ENCODE results near the gene AGO3.
A peak's percentile ranks its signal among the peaks of the same experiment; 100 is the strongest.
"Not testable (repeated sequence)": the region's sequence is repeated elsewhere in the genome, so short reads cannot be mapped to it uniquely, and the experiment has no call there.

The AGO3 gene

GRCh38 chr1:35927472-35927871 lies 3.4 kb upstream of the AGO3 start:
- no peak for DNase-seq

DNA sequence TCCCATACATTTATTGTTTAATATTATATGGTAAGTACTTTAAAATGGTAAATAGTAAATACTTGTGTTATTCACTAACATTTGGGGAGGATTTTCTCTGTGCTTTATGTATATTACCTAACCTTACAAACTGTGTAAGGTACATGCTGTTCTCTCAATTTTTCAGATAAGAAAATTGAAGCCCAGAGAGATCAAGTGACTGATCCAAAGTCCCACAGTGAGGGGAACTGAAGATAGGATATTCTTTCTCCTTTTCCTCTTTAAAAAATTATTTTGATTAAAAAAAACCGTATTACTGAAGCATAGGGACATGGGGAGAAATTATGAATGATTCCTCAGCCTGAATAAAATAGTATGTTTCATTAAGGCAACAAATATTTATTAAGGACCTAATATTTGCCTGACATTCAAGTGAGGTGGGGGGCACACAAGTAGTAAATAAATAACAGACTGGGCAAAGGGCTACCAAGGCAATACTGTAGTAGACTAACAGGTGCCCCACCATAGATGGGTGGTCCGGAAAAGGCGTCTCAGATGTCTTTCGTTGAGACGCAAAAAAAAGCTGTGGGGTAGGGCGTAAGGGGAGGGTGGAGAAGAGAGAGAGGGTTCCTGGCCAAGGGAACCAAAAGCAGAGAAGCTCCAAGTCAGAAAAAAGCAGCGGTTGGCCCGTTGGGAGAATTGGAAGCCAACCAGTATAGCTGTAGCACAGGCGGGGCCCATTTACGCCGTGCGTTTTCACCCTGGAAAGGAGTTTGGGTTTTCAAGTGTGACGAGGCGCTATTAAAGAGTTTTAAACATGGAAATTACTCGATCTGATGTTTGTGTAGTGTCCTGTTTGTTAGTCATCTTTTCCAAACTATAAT lies 944 bp upstream of the AGO3 start:
- DNase-seq, result peak; percentile 48

- no peak for DNase-seq
These were observed 697 bp downstream of the AGO3 start for GRCh38 chr1:35931446-35932157.

DNA sequence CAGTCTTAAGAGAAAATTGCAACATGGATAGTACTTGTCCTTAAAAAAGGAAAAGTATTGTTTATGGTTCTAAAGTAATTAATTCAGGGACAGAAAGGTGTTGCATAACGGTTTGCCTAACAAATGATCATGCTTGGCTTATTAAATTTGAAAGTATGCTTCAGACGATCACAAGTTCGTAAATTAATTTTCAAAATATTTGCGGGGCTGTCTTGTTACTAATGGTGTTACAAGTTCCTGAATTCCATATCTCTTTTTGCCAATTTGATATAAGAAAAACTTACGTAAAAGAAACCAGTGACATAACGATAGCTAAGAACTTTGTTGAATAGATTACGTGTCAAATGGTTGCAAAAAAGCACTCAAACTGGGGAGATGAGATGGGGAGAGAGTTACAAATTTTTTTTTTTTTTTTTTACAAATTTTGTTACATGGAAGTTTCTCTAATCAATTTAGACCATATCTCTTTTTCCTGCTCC lies 1.3 kb downstream of the AGO3 start:
- DNase-seq, result no peak

GRCh38 chr1:35932941-35933340 lies 2.0 kb downstream of the AGO3 start:
- DNase-seq, result no peak

- no peak for DNase-seq
These were observed 4.8 kb downstream of the AGO3 start for GRCh38 chr1:35935442-35936388.

- DNase-seq, result no peak
These were observed 5.9 kb downstream of the AGO3 start for GRCh38 chr1:35936838-35937237.

DNA sequence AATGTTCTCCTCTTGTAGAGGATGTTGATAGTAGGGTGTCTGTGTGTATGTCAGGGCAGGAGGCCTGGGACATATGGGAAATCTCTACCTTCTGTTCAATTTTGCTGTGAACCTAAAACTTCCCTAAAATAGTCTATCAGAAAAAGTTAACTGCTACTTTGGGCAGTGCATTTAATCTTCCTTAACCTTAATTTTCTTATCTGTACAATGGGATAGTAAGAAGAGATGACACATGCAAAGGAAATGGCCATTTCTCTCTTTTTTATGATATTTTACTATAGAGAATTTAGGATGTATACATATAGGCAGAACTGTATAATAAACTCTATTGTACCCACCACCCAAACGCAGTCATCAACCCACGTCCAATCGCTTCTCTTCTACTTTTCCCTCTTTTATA lies 8.6 kb downstream of the AGO3 start:
- DNase-seq, result no peak

- no peak for DNase-seq
These were observed 14.4 kb downstream of the AGO3 start for GRCh38 chr1:35945327-35945726.

- no peak for DNase-seq
These were observed 16.6 kb downstream of the AGO3 start for GRCh38 chr1:35947547-35947946.

DNA sequence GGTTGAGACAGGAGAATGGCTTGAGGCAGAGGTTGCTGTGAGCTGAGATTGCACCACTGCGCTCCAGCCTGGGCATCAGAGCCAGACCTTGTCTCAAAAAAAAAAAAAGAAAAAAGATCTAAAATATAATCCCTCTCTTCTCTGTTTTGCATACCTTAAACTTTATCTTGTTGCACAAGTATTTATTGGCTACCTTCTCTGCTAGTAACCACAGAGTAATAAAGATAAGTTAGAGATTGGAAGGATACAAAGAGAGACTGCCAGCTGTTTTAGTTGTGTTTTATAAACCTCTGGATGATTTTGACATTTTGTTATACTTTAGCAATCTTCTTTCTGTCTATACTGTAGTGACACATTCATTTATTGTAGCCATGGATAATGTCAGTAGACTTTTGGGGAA lies 27.7 kb downstream of the AGO3 start:
- DNase-seq, result no peak

DNA sequence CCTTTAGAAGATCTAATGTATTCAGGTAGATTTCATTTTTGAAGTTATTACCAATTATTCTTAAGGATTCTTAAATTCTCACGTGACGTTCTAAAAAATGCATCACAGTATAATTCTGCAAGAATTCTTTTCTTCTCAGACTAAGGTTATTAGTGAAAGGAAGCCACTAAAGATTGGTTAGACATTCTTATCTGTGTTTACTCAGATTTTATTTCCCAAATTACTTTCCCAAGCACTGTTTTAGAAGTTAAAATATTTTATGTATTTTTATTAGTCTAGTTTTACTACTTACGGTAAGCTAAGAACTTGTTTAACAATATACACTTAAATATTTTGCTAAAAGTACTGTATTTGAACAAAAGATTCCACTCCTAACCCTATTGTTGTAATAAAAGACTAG lies 28.4 kb downstream of the AGO3 start:
- no peak for DNase-seq

GRCh38 chr1:35962952-35963351 lies 32.0 kb downstream of the AGO3 start:
- DNase-seq, result no peak

DNA sequence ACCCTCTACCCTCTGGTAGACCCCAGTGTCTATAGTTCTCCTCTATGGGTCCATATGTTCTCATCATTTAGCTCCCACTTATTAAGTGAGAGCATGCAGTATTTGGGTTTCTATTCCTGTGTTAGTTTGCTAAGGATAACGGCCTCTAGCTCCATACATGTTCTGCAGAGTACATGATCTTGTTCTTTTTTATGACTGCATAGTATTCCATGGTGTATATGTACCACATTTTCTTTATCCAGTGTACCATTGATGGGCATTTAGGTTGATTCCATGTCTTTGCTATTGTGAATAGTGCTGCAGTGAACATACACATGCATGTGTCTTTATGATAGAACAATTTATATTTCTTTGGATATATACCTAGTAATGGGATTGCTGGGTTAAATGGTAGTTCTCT lies 33.4 kb downstream of the AGO3 start:
- DNase-seq, result not testable (repeated sequence)

DNA sequence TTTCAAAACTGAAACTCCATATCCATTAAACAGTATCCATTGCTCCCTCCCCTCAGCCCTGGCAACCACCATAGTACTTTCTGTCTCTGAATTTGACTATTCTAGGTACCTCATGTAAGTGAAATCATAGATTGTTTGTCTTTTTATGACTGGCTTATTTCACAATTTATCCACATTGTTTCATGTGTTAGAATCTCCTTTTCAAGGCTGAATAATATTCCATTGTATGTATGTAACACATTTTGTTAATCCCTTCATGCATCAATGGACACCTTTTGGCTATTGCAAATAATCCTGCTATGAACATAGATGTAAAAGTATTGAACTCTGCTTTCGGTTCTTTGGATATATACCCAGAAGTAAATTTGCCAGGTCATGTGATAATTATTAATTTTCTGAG lies 37.5 kb downstream of the AGO3 start:
- DNase-seq, result no peak

- no peak for DNase-seq
These were observed 40.7 kb downstream of the AGO3 start for GRCh38 chr1:35971601-35972000.

GRCh38 chr1:35972631-35973030 lies 41.7 kb downstream of the AGO3 start:
- DNase-seq, result not testable (repeated sequence)

- DNase-seq, result no peak
These were observed 49.2 kb downstream of the AGO3 start for GRCh38 chr1:35980090-35980489.

GRCh38 chr1:35988237-35988636 lies 57.3 kb downstream of the AGO3 start:
- no peak for DNase-seq

DNA sequence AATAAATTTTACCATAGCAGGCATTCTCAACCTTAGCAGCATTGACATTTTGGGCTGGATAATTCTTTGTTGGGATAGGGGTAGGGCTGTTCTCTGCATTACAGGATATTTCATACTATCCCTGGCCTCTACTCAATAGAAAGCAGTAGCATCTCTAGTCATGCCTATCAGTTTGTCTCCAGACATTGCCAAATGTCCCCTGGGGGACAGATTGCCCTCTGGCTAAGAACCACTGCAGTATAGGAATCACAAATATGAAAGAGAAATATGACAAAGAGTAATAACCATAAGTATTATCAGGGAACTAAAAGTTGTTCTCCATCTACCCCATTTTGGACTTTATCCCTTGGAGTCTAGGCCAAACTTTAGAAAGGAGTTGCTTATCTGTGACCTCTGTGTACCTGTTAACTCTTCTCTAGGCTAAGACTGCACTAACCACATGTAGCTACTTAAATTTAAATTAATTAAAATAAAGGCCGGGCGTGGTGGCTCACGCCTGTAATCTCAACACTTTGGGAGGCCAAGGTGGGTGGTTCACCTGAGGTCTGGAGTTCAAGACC lies 76.1 kb downstream of the AGO3 start:
- DNase-seq, result no peak

- DNase-seq, result no peak
These were observed 76.8 kb downstream of the AGO3 start for GRCh38 chr1:36007741-36008140.

GRCh38 chr1:36008546-36009197 lies 77.8 kb downstream of the AGO3 start:
- DNase-seq, result no peak

Data from activated naive CD4-positive, alpha-beta T cell treated with anti-CD3 and anti-CD28 coated beads, Interleukin-2, amount 50 U/mL, for 16 hours (primary cell).